ENCODE results near the gene GOLGA6C.
"Not testable (repeated sequence)": the region's sequence is repeated elsewhere in the genome, so short reads cannot be mapped to it uniquely, and the experiment has no call there.

Gene GOLGA6C, protein sequence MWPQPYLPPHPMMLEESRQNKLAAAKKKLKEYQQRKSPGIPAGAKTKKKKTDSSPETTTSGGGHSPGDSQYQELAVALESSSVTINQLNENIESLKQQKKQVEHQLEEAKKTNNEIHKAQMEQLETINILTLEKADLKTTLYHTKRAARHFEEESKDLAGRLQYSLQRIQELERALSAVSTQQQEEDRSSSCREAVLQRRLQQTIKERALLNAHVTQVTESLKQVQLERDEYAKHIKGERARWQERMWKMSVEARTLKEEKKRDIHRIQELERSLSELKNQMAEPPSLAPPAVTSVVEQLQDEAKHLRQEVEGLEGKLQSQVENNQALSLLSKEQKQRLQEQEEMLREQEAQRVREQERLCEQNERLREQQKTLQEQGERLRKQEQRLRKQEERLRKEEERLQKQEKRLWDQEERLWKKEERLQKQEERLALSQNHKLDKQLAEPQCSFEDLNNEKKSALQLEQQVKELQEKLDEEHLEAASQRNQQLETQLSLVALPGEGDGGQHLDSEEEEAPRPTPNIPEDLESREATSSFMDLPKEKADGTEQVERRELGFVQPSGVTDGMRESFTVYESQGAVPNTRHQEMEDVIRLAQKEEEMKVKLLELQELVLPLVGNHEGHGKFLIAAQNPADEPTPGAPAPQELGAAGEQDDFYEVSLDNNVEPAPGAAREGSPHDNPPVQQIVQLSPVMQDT

GRCh38 chr15:75258034-75258433 lies at the start of gene GOLGA6C:
Gene GOLGA6C (plus strand): TSS chr15:75258334. CDS start chr15:75258599, 265 bp downstream.
- not testable (repeated sequence) for ATAC-seq (replicated peaks); H3K4me3 Mint-ChIP-seq; H3K36me3 Mint-ChIP-seq; H3K9me3 Mint-ChIP-seq; H3K4me1 Mint-ChIP-seq; H3K27me3 Mint-ChIP-seq; H3K27ac Mint-ChIP-seq; DNase-seq

DNA sequence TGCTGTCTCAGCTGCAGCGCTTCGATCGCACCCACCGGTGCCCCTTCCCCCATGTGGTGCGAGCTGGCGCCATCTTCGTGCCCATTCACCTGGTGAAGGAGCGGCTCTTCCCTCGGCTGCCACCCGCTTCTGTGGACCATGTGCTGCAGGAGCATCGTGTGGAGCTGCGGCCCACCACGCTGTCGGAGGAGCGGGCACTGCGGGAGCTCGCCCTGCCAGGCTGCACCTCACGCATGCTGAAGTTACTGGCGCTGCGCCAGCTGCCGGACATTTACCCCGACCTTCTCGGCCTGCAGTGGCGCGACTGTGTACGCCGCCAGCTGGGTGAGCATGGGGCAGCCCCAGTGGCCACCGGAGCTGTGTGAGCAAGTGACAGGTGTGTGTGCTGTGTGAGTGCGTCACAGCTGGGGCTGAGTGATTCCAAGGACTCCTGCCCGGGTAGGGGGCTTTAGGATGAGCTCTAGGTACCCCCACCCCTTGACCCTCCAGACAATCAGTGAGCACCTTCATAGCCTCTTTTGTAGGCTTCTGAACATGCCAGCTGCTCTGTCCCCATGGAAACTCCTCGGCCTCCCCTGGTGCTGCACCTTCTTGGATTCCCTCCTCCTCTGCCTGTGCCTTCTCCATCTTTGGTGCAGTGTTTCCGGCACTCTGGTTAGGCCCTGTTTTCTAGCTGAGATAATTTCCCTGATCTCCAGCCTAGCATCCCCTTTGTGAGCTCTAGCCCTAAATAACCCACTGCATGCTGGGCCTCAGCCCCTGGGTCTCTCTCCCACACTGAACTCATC lies 49.4 kb upstream of the GOLGA6C start:
- DNase-seq (no peak), ATAC-seq (replicated peaks) (no peak)
- Mint-ChIP-seq H3K9me3 (no peaks in the 10 kb centered on the region), H3K27ac (no peak overlapping the region), H3K36me3 (peaks cover 52 to 69% of the 10 kb centered on the region in 2 donors), H3K4me3 (no peak overlapping the region), H3K4me1 (peaks cover 20 to 32% of the 10 kb centered on the region in 2 donors), H3K27me3 (no peaks in the 10 kb centered on the region)

GRCh38 chr15:75209289-75209676 lies 48.9 kb upstream of the GOLGA6C start:
- no peak for ATAC-seq (replicated peaks)

DNA sequence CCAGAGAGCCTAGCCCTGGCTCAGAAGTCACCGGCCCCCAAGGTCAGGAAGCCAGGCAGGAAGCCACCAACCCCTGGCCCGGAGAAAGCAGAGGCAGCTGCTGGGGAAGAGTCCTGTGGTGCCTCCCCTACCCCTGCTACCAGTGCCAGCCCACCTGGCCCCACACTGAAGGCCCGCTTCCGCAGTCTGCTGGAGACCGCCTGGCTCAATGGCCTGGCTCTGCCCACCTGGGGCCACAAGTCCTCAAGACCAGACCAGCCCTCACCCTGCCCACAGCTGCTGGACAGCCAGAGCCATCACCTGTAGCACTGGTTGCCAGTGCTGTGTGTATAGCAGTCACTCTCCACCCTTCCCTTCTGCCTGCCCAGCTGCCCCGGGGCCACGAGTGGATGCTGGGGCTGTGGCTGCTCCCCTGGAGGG lies 47.3 kb upstream of the GOLGA6C start:
- Mint-ChIP-seq H3K27me3 (no peaks in the 10 kb centered on the region), H3K4me1 (peaks cover 10 to 16% of the 10 kb centered on the region in 2 donors), H3K9me3 (no peaks in the 10 kb centered on the region), H3K27ac (peak overlapping the region; percentile 56), H3K36me3 (peaks cover 61 to 65% of the 10 kb centered on the region in 2 donors), H3K4me3 (no peak overlapping the region)
- DNase-seq: no peak
- no peak for ATAC-seq (replicated peaks)

More at GRCh38 chr15:75209289-75209676, 48.9 kb upstream of the GOLGA6C start:
- Mint-ChIP-seq H3K4me1 (peaks cover 16 to 26% of the 10 kb centered on the region in 2 donors), H3K27me3 (no peaks in the 10 kb centered on the region), H3K27ac (peak overlapping the region; percentile 27), H3K36me3 (peaks cover 55 to 69% of the 10 kb centered on the region in 2 donors), H3K9me3 (no peaks in the 10 kb centered on the region), H3K4me3 (no peak overlapping the region)
- no peak for DNase-seq

- DNase-seq (no peak), ATAC-seq (replicated peaks) (no peak)
- H3K9me3 Mint-ChIP-seq: no peaks in the 10 kb centered on the region
- no peak overlapping the region for H3K27ac Mint-ChIP-seq
- peaks cover 10 to 16% of the 10 kb centered on the region in 2 donors for H3K4me1 Mint-ChIP-seq
- peaks cover 59% of the 10 kb centered on the region in 2 donors for H3K36me3 Mint-ChIP-seq
- H3K4me3 Mint-ChIP-seq: no peak overlapping the region
- H3K27me3 Mint-ChIP-seq: no peaks in the 10 kb centered on the region
These were observed 46.5 kb upstream of the GOLGA6C start for GRCh38 chr15:75211436-75212199.

DNA sequence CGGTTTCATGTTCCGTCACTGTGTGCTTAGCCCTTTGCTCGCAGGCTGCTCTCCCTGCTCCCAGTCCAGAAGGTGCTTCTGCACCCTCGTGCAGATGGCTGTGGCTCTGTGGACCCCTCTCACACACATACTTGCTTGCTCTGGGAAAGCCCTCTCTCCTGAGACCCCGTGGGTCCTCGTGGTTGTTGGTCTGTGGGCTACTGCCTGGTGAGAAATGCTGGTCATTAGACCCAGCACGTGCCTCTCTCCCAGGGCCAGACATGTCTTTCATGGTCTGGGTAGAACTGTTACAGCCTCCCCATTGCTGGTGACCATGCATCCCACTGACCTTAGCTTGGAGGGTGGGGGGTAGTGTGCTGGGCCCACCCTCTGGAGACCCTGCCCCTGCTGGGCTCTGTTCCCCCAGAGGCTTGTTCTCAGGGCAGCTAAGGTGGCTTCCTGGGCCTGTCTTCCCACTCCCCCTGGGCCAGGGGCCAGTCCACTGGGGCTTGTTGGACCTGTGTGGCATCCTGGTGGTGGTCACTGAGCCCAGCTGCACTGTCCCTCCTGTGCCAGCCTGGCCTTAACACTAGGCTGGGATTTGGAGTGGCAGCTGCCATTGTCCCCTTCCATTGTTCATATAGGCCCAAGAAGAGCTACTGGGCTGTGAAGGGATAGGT lies 45.8 kb upstream of the GOLGA6C start:
- DNase-seq: no peak
- ATAC-seq (replicated peaks): no peak
- Mint-ChIP-seq H3K9me3 (no peaks in the 10 kb centered on the region), H3K36me3 (peaks cover 53 to 55% of the 10 kb centered on the region in 2 donors), H3K27ac (peak overlapping the region; percentile 56), H3K4me1 (peaks cover 8 to 14% of the 10 kb centered on the region in 2 donors), H3K4me3 (no peak overlapping the region), H3K27me3 (no peaks in the 10 kb centered on the region)

GRCh38 chr15:75213212-75213767 lies 44.8 kb upstream of the GOLGA6C start:
- Mint-ChIP-seq H3K27ac (no peak overlapping the region), H3K4me1 (peaks cover 11 to 15% of the 10 kb centered on the region in 2 donors), H3K9me3 (no peaks in the 10 kb centered on the region), H3K4me3 (no peak overlapping the region), H3K36me3 (peaks cover 43 to 46% of the 10 kb centered on the region in 2 donors), H3K27me3 (no peaks in the 10 kb centered on the region)
- no peak for ATAC-seq (replicated peaks)
- no peak for DNase-seq

DNA sequence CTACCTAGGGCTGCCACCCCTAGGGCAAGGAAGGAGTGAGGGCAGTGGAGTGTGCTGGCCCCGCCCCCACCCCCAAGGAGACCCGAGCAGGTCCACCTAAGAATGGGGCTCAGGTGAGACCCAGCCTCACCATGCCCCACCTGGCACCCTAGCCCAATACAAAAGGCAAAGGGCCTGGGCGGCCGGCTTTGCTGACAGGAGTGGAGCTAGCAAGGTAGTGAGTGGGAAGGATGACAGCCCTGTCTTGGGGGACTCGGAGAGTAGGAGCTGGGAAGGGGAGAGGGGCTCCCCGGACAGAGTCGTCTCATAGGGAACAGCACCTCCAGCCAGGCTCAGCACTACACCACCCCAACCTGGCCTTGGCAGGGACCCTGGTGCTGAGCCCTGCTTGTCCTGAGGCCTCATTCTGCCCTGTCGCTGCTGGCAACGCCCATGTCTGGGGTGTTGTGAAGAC lies 44.3 kb upstream of the GOLGA6C start:
- no peaks in the 10 kb centered on the region for H3K27me3 Mint-ChIP-seq
- ATAC-seq (replicated peaks): no peak
- no peak overlapping the region for H3K27ac Mint-ChIP-seq
- H3K36me3 Mint-ChIP-seq: peaks cover 38 to 41% of the 10 kb centered on the region in 2 donors
- no peak for DNase-seq
- no peak overlapping the region for H3K4me3 Mint-ChIP-seq
- H3K9me3 Mint-ChIP-seq: no peaks in the 10 kb centered on the region
- H3K4me1 Mint-ChIP-seq: peaks cover 15 to 20% of the 10 kb centered on the region in 2 donors

DNA sequence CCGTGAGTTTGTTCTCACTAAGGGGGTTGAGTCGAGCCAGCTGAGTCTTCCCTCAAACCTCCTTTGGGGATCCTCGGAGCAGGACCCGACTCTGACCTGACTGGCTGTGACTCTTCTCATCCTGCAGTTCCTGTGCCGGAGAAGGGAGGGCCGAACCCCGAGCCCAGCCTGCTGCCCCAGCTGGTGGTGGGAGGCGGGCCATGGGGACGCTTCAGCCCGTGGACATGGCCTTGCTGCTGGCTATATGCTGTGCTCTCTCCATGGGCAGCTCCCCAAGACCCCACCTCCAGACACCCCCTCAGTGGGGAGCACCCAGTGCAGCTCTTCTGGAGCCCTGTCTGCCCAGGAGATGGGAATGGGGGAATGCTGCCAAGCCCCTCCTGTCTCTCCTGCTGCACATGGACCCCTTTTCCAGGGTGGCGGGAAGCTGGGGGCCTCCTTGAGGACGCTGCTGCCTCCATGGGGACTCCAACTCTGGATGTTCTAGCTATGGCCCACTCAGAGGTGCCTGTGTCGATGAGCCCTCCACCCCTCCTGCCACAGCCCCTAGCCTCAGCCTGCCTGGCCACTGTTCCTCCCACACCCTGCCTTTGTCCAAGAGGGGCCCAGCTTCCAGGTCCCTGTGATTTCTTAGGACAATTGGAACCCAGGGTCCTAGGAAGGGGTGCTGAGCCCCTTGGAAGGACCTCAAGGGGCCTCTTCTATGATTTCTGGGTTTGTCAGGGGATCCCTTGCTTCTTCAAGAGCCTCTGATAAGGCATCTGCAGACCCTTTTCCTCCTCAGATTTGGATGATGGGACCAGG lies 43.6 kb upstream of the GOLGA6C start:
- Mint-ChIP-seq H3K27me3 (no peaks in the 10 kb centered on the region), H3K36me3 (peaks cover 31 to 34% of the 10 kb centered on the region in 2 donors), H3K4me1 (peaks cover 20% of the 10 kb centered on the region in 2 donors), H3K27ac (peak overlapping the region; percentile 14), H3K4me3 (no peak overlapping the region), H3K9me3 (no peaks in the 10 kb centered on the region)
- no peak for ATAC-seq (replicated peaks)
- no peak for DNase-seq

DNA sequence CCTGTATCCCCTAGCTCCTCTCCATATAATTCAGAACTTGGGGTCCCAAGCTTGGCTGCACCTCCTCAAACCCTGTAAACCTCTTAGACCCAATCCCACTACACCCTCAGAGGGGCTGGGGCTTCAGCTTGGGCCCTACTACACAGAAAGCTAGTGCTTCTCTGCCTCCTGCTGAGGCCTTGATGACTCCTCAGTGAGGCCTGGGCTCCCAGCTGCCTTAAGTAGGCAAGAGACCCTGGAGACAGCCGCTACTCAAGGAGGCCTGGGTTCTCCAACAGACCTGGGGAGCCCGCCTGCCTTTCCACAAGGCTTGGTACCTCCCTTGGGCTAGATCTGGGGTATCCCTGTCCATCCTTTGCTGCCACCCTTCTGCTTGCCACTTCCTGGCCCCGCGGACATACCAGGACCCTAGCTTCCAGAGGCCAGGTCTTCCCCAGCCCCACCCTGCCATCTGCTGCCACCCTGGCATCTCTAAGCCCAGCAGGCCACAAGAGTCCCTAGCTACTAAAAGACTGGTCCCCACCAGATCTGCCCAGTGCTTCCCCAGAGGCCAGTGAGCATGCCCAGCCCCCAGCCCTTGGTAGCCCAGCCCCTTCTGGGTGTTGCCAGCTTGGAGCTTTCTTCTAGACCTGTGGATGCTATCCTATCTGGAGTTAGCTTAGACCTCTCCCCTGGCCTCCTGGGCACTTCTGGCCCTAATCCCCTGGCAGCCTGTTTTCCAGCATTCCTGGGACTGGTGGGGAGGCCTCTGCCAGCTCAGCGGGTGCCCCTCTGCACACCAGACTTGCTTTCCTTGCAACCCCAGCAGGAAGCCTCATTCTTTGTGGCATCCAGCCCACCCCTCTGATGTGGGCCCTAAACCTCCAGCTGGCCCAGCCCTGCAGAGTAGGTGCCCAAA lies 42.8 kb upstream of the GOLGA6C start:
- peaks cover 22 to 29% of the 10 kb centered on the region in 2 donors for H3K36me3 Mint-ChIP-seq
- H3K4me3 Mint-ChIP-seq: no peak overlapping the region
- H3K9me3 Mint-ChIP-seq: no peaks in the 10 kb centered on the region
- DNase-seq (no peak), ATAC-seq (replicated peaks) (no peak)
- H3K27me3 Mint-ChIP-seq: no peaks in the 10 kb centered on the region
- H3K27ac Mint-ChIP-seq: peak overlapping the region; percentile 31
- peaks cover 24 to 25% of the 10 kb centered on the region in 2 donors for H3K4me1 Mint-ChIP-seq

GRCh38 chr15:75217012-75217411 lies 41.1 kb upstream of the GOLGA6C start:
- Mint-ChIP-seq H3K27ac (no peak overlapping the region), H3K4me3 (no peak overlapping the region), H3K36me3 (peaks cover 10 to 22% of the 10 kb centered on the region in 2 donors), H3K9me3 (no peaks in the 10 kb centered on the region), H3K27me3 (no peaks in the 10 kb centered on the region), H3K4me1 (peaks cover 23 to 26% of the 10 kb centered on the region in 2 donors)
- no peak for DNase-seq
- ATAC-seq (replicated peaks): no peak

All from stimulated activated naive B cell treated with anti-CD40 and anti-IgM and Interleukin-4, amounts not matched to agents 10 μg/mL and 1 μg/mL and 100 μg/mL, for 72 hours (primary cell).